K562 (cell line): ENCODE data around the gene DNER. TPM values are rescaled to one million over a fixed set of nuclear protein-coding genes. Genes with fewer than 3 reads are reported as not detected.

Source experiments
- ATAC-seq: fragments of 200-7000 bp; cut with Tn5 transposase; 3 replicates; pipeline ENCODE4 v1.9.1; 2020; ENCODE audit warnings: moderate library complexity
- BruUV-seq: library from RNA; stranded (reverse); fragments of 400-500 nt; replicated peaks from 2 replicates; lab custom pipeline; 2021; lab: Mats Ljungman, UMichigan
- CTCF ChIA-PET: fragments of 300-600 bp; formaldehyde crosslinking; extraction: SDS; loops from one replicate; lab custom pipeline; 2021; ENCODE audit warnings: low intra/inter-chr PET ratio; lab: Yijun Ruan, JAX
- POLR2A ChIA-PET: fragments of 300-600, 350-650 bp; sonication (Branson Sonifier 250); formaldehyde crosslinking; extraction: SDS; loops from one replicate; lab custom pipeline; 2021; ENCODE audit warnings: antibody characterized with exemption, inconsistent platforms; lab: Yijun Ruan, JAX
- DNase-seq, 4 experiments: peaks; one replicate each; pipeline versions ENCODE4 v3.0.0 to v3.0.0-alpha.2; 2011 to 2018; ENCODE audit warnings: low spot score in 3 of 4, mixed read lengths in 3 of 4; ENCODE audit errors: extremely low read depth in 1 of 4
- FAIRE-seq: peaks from 2 replicates; lab custom pipeline; 2011; peaks lifted over from hg19 to GRCh38; lab: Jason Lieb, UNC
- H2AFZ ChIP-seq: 2 replicates; pipeline ENCODE4 v1.6.0; 2011; ENCODE audit warnings: low read depth, low read length, control low read depth, inconsistent platforms
- H3K27ac ChIP-seq: fragments of 200-600 bp; 3 replicates; pipeline ENCODE4 v1.8.0; 2011; ENCODE audit warnings: low read depth, mild to moderate bottlenecking, control low read depth, inconsistent platforms, low read length, moderate library complexity, mixed read lengths; ENCODE audit errors: extremely low read depth
- H3K27me3 ChIP-seq, 2 experiments: fragments of 300-600 bp in 1 of 2; 2 replicates in 1 of 2; 3 replicates in 1 of 2; pipeline versions ENCODE4 v1.6.0 to v1.8.0; 2011; ENCODE audit warnings: inconsistent platforms in 2 of 2, low read length in 2 of 2, mild to moderate bottlenecking in 1 of 2, mixed read lengths in 1 of 2, moderate library complexity in 1 of 2; ENCODE audit not compliant: control insufficient read depth in 2 of 2, insufficient read depth in 2 of 2
- H3K36me3 ChIP-seq: fragments of 300-600 bp; 3 replicates; pipeline ENCODE4 v1.8.0; 2011; ENCODE audit warnings: mild to moderate bottlenecking, low read length, inconsistent platforms; ENCODE audit not compliant: control insufficient read depth, insufficient read depth
- H3K4me1 ChIP-seq, 2 experiments: fragments of 200-600 bp in 1 of 2; replicated peaks in 1 of 2; 2 replicates in 1 of 2; 3 replicates in 1 of 2; pipeline versions ENCODE4 v1.5.1 to v1.8.0; 2011; ENCODE audit warnings: inconsistent platforms in 2 of 2, low read length in 2 of 2, mild to moderate bottlenecking in 1 of 2, mixed read lengths in 1 of 2, moderate library complexity in 1 of 2; ENCODE audit not compliant: control insufficient read depth in 2 of 2, insufficient read depth in 2 of 2
- H3K4me2 ChIP-seq: 2 replicates; pipeline ENCODE4 v1.6.1; 2011; ENCODE audit warnings: low read length, control low read depth, inconsistent platforms, mixed read lengths; ENCODE audit not compliant: insufficient read depth
- H3K4me3 ChIP-seq: fragments of 200-600 bp; sonication (generic), shearing (Covaris generic); 2 replicates; pipeline ENCODE4 v1.5.1; 2016; ENCODE audit warnings: control low read depth, inconsistent platforms
- H3K79me2 ChIP-seq: fragments of 200-600 bp; 3 replicates; pipeline ENCODE4 v1.8.0; 2011; ENCODE audit warnings: low read length, inconsistent platforms; ENCODE audit not compliant: control insufficient read depth, insufficient read depth
- H3K9ac ChIP-seq, 2 experiments: 2 replicates each; pipeline versions ENCODE4 v1.6.0 to v1.6.1; 2011; ENCODE audit warnings: low read depth in 2 of 2, low read length in 2 of 2, control low read depth in 1 of 2, inconsistent platforms in 1 of 2, mild to moderate bottlenecking in 1 of 2, mixed read lengths in 1 of 2; ENCODE audit not compliant: insufficient read depth in 1 of 2
- H3K9me1 ChIP-seq: one replicate; pipeline ENCODE4 v1.6.0; 2011; ENCODE audit warnings: inconsistent platforms, mild to moderate bottlenecking, low read length, moderate library complexity; ENCODE audit not compliant: control insufficient read depth, insufficient read depth
- H3K9me3 ChIP-seq: replicated peaks from 2 replicates; pipeline ENCODE4 v1.5.1; 2011; ENCODE audit warnings: low read depth, low read length, inconsistent platforms; ENCODE audit not compliant: control insufficient read depth, insufficient read depth
- H4K20me1 ChIP-seq: replicated peaks from 2 replicates; pipeline ENCODE4 v1.6.1; 2011; ENCODE audit warnings: low read length, inconsistent platforms, mixed read lengths; ENCODE audit not compliant: control insufficient read depth, insufficient read depth
- C11orf30 ChIP-seq: fragments of 450-650 bp; IDR thresholded peaks from 2 replicates; pipeline ENCODE4 v1.6.1; 2016; ENCODE audit warnings: low read depth, mild to moderate bottlenecking
- CEBPZ ChIP-seq: fragments of 150-350 bp; IDR thresholded peaks from 2 replicates; pipeline ENCODE4 v1.6.1; 2014; ENCODE audit warnings: low read depth, mild to moderate bottlenecking, low read length, borderline replicate concordance
- DACH1 ChIP-seq: fragments of 450-650 bp; IDR thresholded peaks from 2 replicates; pipeline ENCODE4 v1.6.1; 2018; ENCODE audit not compliant: partially characterized antibody
- GABPB2 ChIP-seq: fragments of 250-450 bp; sonication (Bioruptor Pico); conservative IDR thresholded peaks from 2 replicates; pipeline ENCODE4 v1.5.1; 2021; ENCODE audit warnings: mild to moderate bottlenecking
- HMBOX1 ChIP-seq: sonication (generic); IDR thresholded peaks from 2 replicates; pipeline ENCODE4 v1.6.1; 2016
- IRF9 ChIP-seq: fragments of 450-650 bp; IDR thresholded peaks from 2 replicates; pipeline ENCODE4 v1.6.1; 2016; ENCODE audit warnings: missing biosample characterization, missing genetic modification characterization
- MAFF ChIP-seq: IDR thresholded peaks from 2 replicates; pipeline ENCODE4 v1.6.1; 2012; ENCODE audit warnings: low read length, improper control_type of control experiment
- MCM7 ChIP-seq, 2 experiments: fragments of 450-650 bp; IDR thresholded peaks; 2 replicates each; pipeline ENCODE4 v1.6.1; 2016 to 2018
- NCOA2 ChIP-seq, 2 experiments: fragments of 450-650 bp; IDR thresholded peaks; 2 replicates each; pipeline ENCODE4 v1.6.1; 2018; ENCODE audit warnings: mild to moderate bottlenecking in 2 of 2, moderate library complexity in 1 of 2; ENCODE audit not compliant: partially characterized antibody in 2 of 2
- NCOA6 ChIP-seq: fragments of 450-650 bp; IDR thresholded peaks from 2 replicates; pipeline ENCODE4 v1.6.1; 2017; ENCODE audit warnings: mild to moderate bottlenecking
- RBFOX2 ChIP-seq: fragments of 200-400 bp; formaldehyde crosslinking; IDR thresholded peaks from 2 replicates; pipeline ENCODE4 v1.6.1; 2017; ENCODE audit warnings: low read depth, mild to moderate bottlenecking, low read length, moderate library complexity
- SRF ChIP-seq, 2 experiments: fragments of 250-450, 450-650 bp in 1 of 2; sonication (Bioruptor Pico) in 1 of 2; sonication (generic) in 1 of 2; formaldehyde crosslinking; IDR thresholded peaks; 2 replicates each; pipeline versions ENCODE4 v1.5.0 to v1.5.1; 2020 to 2022; ENCODE audit warnings: mild to moderate bottlenecking in 1 of 2, missing genetic modification reagents in 1 of 2
- TFAP4 ChIP-seq: sonication (generic); formaldehyde crosslinking; IDR thresholded peaks from 2 replicates; pipeline ENCODE4 v1.8.0; 2022; ENCODE audit warnings: missing genetic modification reagents, mild to moderate bottlenecking, moderate library complexity, borderline replicate concordance
- XRCC4 ChIP-seq: IDR thresholded peaks from one replicate; pipeline ENCODE4 v1.6.1; 2011; ENCODE audit not compliant: insufficient read depth, insufficient read length; ENCODE audit errors: extremely low read depth
- ZNF639 ChIP-seq, 2 experiments: fragments of 200-800 bp in 1 of 2; sonication (Bioruptor generic) in 1 of 2; sonication (generic) in 1 of 2; formaldehyde crosslinking in 1 of 2; IDR thresholded peaks in 1 of 2; conservative IDR thresholded peaks in 1 of 2; 2 replicates each; pipeline versions ENCODE4 v1.5.0 to v1.6.1; 2016 to 2020; ENCODE audit warnings: missing compliant biosample characterization in 1 of 2, missing genetic modification characterization in 1 of 2, missing genetic modification reagents in 1 of 2
- WGBS: fragments of 100-300 bp; shearing (Covaris generic); methylation state at CpG from one replicate; pipeline ENCODE4 v1.1.6; 2016; ENCODE audit warnings: low coverage, mixed read lengths; ENCODE audit not compliant: insufficient coverage; ENCODE audit errors: missing lambda C conversion rate; 5-methylcytosine and 5-hydroxymethylcytosine counted together
- in situ Hi-C: fragments of 300-500 bp; cut with MboI; formaldehyde crosslinking; loops from 4 replicates; pipeline ENCODE4 v1.15.0; 2018; ENCODE audit warnings: inconsistent platforms, mixed read lengths
- intact Hi-C: fragments of 100-400 bp; cut with micrococcal nuclease; formaldehyde crosslinking; loops from 2 replicates; pipeline ENCODE4 v1.14.2; 2022
- polyA plus RNA-seq, 8 experiments: library from polyadenylated mRNA; depleted of rRNA in 4 of 8; stranded (reverse) in 5 of 8; unstranded in 3 of 8; fragments of >200 nt; fragmentation: Nextera tagmentation in 2 of 8; fragmentation: Illumina TruSeq in 1 of 8; extraction: Ambion mirVana in 2 of 8; extraction: Trizol in 1 of 8; gene quantifications; 2 replicates each; pipeline versions ENCODE4 v1.2.1 to v1.2.3, GENCODE V29; 2011 to 2014; ENCODE audit warnings: inconsistent platforms in 1 of 8, missing spikeins in 1 of 8
- total RNA-seq, 7 experiments: library from RNA; depleted of rRNA in 6 of 7; stranded (reverse); fragments of >200 nt in 6 of 7; fragmentation: Illumina TruSeq in 2 of 7; extraction: Trizol in 2 of 7; gene quantifications; 2 replicates each; pipeline versions ENCODE4 v1.2.1 to v1.2.3, GENCODE V29; 2011 to 2021; ENCODE audit warnings: low replicate concordance in 1 of 7

Gene DNER
- total and polyA plus RNA-seq, 9 of the 15 experiments (the other 6 are each of a cell fraction or from before 2014, with no cell fraction given): not detected

GRCh38 chr2:229370509-229370908 is 343.8 kb downstream of the DNER start:
- 3% methylated on average over 3 of the region's 3 CpGs for WGBS
- ATAC-seq (no peak), FAIRE-seq (no peak), DNase-seq (no peak)
- no peaks in the 10 kb centered on the region for H3K79me2 ChIP-seq
- no peaks in the 10 kb centered on the region for H3K4me1 ChIP-seq
- no peaks in the 10 kb centered on the region for H4K20me1 ChIP-seq
- intact Hi-C loops: no loop called here
- no peak overlapping the region for H3K4me3 ChIP-seq
- no TSS peak for BruUV-seq
- H3K27ac ChIP-seq: no peak overlapping the region
- ChIA-PET POLR2A (no interaction called here), CTCF (no interaction called here)
- no peaks in the 10 kb centered on the region for H3K27me3 ChIP-seq
- H3K9me1 ChIP-seq: no peaks in the 10 kb centered on the region
- H2AFZ ChIP-seq: no peak overlapping the region
- no peak overlapping the region for H3K9ac ChIP-seq
- in situ Hi-C loops: no loop called here
- TF ChIP-seq DACH1 (no peak), MCM7 (IDR thresholded peaks at IDR 0.05) (no peak), IRF9 (tag) (no peak), RBFOX2 (no peak), XRCC4 (no peak), NCOA6 (no peak), HMBOX1 (no peak), C11orf30 (no peak), GABPB2 (CRISPR knock-in tag) (no peak), NCOA2 (IDR thresholded peaks at IDR 0.05; ENCODE audit: partially characterized antibody in 2 of 2) (no peak), TFAP4 (CRISPR knock-in tag) (no peak), ZNF639 (CRISPR knock-in tag; conservative IDR thresholded peaks at IDR 0.05 in 1 of 2, IDR thresholded peaks at IDR 0.05 in 1 of 2) (no peak), CEBPZ (no peak), SRF (CRISPR knock-in tag; IDR thresholded peaks at IDR 0.05) (no peak), MAFF (no peak)
- H3K9me3 ChIP-seq: no peaks in the 10 kb centered on the region
- H3K4me2 ChIP-seq: no peak overlapping the region
- H3K36me3 ChIP-seq: no peaks in the 10 kb centered on the region
